Activated naive CD8-positive, alpha-beta T cell treated with anti-CD3 and anti-CD28 coated beads, Interleukin-2, amount 50 U/mL, for 16 hours (primary cell): Measurements from ENCODE around the gene CDC42SE1.
"Not testable (repeated sequence)": the region's sequence is repeated elsewhere in the genome, so short reads cannot be mapped to it uniquely, and the experiment has no call there.

Experiments
- DNase-seq: peaks from one replicate; pipeline ENCODE4 v3.0.0-alpha.2; 2020; ENCODE audit warnings: low read depth, low spot score

CDC42SE1 gene

GRCh38 chr1:151059109-151060006 lies at the start of gene CDC42SE1:
Gene CDC42SE1 (minus strand): TSS chr1:151059622. CDS start chr1:151055730, 3,892 bp downstream.
- DNase-seq = peak; percentile 67

GRCh38 chr1:151108331-151108730 lies 48.9 kb upstream of the CDC42SE1 start:
- DNase-seq = no peak

- no peak for DNase-seq
Measured at GRCh38 chr1:151106894-151107293, 47.5 kb upstream of the CDC42SE1 start.

- DNase-seq = no peak
Measured at GRCh38 chr1:151104630-151105029, 45.2 kb upstream of the CDC42SE1 start.

GRCh38 chr1:151098126-151098525 lies 38.7 kb upstream of the CDC42SE1 start:
- no peak for DNase-seq

GRCh38 chr1:151097426-151097825 lies 38.0 kb upstream of the CDC42SE1 start:
- DNase-seq = not testable (repeated sequence)

GRCh38 chr1:151085953-151086559 lies 26.6 kb upstream of the CDC42SE1 start:
- DNase-seq = no peak

- no peak for DNase-seq
Measured at GRCh38 chr1:151072224-151072623, 12.8 kb upstream of the CDC42SE1 start.

- DNase-seq = peak; percentile 72
Measured at GRCh38 chr1:151070474-151071276, 11.3 kb upstream of the CDC42SE1 start, which contains the start of gene GABPB2. Gene GABPB2 (plus strand): TSS chr1:151070761. CDS start chr1:151088190, 17,429 bp downstream.

- DNase-seq = no peak
Measured at GRCh38 chr1:151069103-151069486, 9.7 kb upstream of the CDC42SE1 start.

GRCh38 chr1:151067185-151067584 lies 7.8 kb upstream of the CDC42SE1 start:
- DNase-seq = no peak

GRCh38 chr1:151065089-151065645 lies 5.7 kb upstream of the CDC42SE1 start:
- DNase-seq = no peak

- no peak for DNase-seq
Measured at GRCh38 chr1:151062741-151063371, 3.4 kb upstream of the CDC42SE1 start.

GRCh38 chr1:151061704-151062103 lies 2.3 kb upstream of the CDC42SE1 start:
- no peak for DNase-seq

- no peak for DNase-seq
Measured at GRCh38 chr1:151060657-151061421, 1.4 kb upstream of the CDC42SE1 start.

GRCh38 chr1:151060007-151060656 lies 710 bp upstream of the CDC42SE1 start, which contains the start of gene MLLT11:
Gene MLLT11 (plus strand): TSS chr1:151060397. CDS start chr1:151067225, 6,828 bp downstream.
- no peak for DNase-seq

GRCh38 chr1:151058692-151059091 lies 730 bp downstream of the CDC42SE1 start:
- DNase-seq = no peak

- DNase-seq = no peak
Measured at GRCh38 chr1:151056149-151056548, 3.3 kb downstream of the CDC42SE1 start.

- DNase-seq = no peak
Measured at GRCh38 chr1:151055581-151055980, 3.8 kb downstream of the CDC42SE1 start.
